DOHH2 (cell line): ENCODE results near the gene MINDY2.

Source experiments
- H3F3A ChIP-seq: fragments of 200-600 bp; sonication (generic), shearing (Covaris generic); 2 replicates; pipeline ENCODE4 v1.6.0; 2016; ENCODE audit warnings: antibody characterized with exemption, mild to moderate bottlenecking; ENCODE audit not compliant: control insufficient read depth, insufficient read depth
- H3K27ac ChIP-seq: fragments of 200-600 bp; sonication (generic); 2 replicates; pipeline ENCODE4 v1.5.1; 2014; ENCODE audit warnings: low read depth, mild to moderate bottlenecking, low read length, moderate library complexity
- H3K27me3 ChIP-seq: fragments of 200-600 bp; sonication (generic); 2 replicates; pipeline ENCODE4 v1.6.1; 2014; ENCODE audit warnings: mild to moderate bottlenecking, low read length, mixed read lengths; ENCODE audit not compliant: control insufficient read depth
- H3K36me3 ChIP-seq: fragments of 200-600 bp; sonication (generic); 2 replicates; pipeline ENCODE4 v1.6.1; 2014; ENCODE audit warnings: mild to moderate bottlenecking, low read length, moderate library complexity, mixed read lengths; ENCODE audit not compliant: control insufficient read depth
- H3K4me1 ChIP-seq: fragments of 200-600 bp; sonication (generic); 2 replicates; pipeline ENCODE4 v1.6.1; 2014; ENCODE audit warnings: mild to moderate bottlenecking, low read length, mixed read lengths; ENCODE audit not compliant: control insufficient read depth
- H3K4me2 ChIP-seq: fragments of 200-600 bp; sonication (generic); 2 replicates; pipeline ENCODE4 v1.6.0; 2014; ENCODE audit warnings: mild to moderate bottlenecking, low read length, moderate library complexity
- H3K4me3 ChIP-seq: fragments of 200-600 bp; sonication (generic); 2 replicates; pipeline ENCODE4 v1.5.1; 2014; ENCODE audit warnings: mild to moderate bottlenecking, low read length, mixed read lengths
- H3K79me2 ChIP-seq: fragments of 200-600 bp; sonication (generic); 2 replicates; pipeline ENCODE4 v1.6.1; 2014; ENCODE audit warnings: mild to moderate bottlenecking, low read length, mixed read lengths; ENCODE audit not compliant: control insufficient read depth
- H3K9me2 ChIP-seq: fragments of 200-600 bp; sonication (generic); replicated peaks from 2 replicates; pipeline ENCODE4 v1.6.1; 2014; ENCODE audit warnings: mild to moderate bottlenecking, low read length, mixed read lengths; ENCODE audit not compliant: control insufficient read depth
- H3K9me3 ChIP-seq: fragments of 200-600 bp; sonication (generic); 2 replicates; pipeline ENCODE4 v1.6.1; 2014; ENCODE audit warnings: antibody characterized with exemption, low read length, mixed read lengths; ENCODE audit not compliant: control insufficient read depth, insufficient read depth
- H4K20me1 ChIP-seq: fragments of 200-600 bp; sonication (generic); 2 replicates; pipeline ENCODE4 v1.6.0; 2014; ENCODE audit warnings: low read depth, mild to moderate bottlenecking, antibody characterized with exemption, low read length, moderate library complexity; ENCODE audit not compliant: control insufficient read depth, insufficient read depth
- EZH2phosphoT487 ChIP-seq: fragments of 200-600 bp; sonication (generic); IDR thresholded peaks from 2 replicates; pipeline ENCODE4 v1.6.1; 2017; ENCODE audit warnings: borderline replicate concordance, mild to moderate bottlenecking, antibody characterized with exemption, low read length, moderate library complexity, mixed read lengths
- TF ChIP-seq, protein P1 (sequence below): fragments of 200-600 bp; sonication (generic); IDR thresholded peaks from one replicate; pipeline ENCODE4 v1.5.1; 2014; ENCODE audit warnings: antibody characterized with exemption, mild to moderate bottlenecking, low read depth, low read length; ENCODE audit not compliant: poor library complexity, severe bottlenecking

The MINDY2 gene, protein sequence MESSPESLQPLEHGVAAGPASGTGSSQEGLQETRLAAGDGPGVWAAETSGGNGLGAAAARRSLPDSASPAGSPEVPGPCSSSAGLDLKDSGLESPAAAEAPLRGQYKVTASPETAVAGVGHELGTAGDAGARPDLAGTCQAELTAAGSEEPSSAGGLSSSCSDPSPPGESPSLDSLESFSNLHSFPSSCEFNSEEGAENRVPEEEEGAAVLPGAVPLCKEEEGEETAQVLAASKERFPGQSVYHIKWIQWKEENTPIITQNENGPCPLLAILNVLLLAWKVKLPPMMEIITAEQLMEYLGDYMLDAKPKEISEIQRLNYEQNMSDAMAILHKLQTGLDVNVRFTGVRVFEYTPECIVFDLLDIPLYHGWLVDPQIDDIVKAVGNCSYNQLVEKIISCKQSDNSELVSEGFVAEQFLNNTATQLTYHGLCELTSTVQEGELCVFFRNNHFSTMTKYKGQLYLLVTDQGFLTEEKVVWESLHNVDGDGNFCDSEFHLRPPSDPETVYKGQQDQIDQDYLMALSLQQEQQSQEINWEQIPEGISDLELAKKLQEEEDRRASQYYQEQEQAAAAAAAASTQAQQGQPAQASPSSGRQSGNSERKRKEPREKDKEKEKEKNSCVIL

DNA sequence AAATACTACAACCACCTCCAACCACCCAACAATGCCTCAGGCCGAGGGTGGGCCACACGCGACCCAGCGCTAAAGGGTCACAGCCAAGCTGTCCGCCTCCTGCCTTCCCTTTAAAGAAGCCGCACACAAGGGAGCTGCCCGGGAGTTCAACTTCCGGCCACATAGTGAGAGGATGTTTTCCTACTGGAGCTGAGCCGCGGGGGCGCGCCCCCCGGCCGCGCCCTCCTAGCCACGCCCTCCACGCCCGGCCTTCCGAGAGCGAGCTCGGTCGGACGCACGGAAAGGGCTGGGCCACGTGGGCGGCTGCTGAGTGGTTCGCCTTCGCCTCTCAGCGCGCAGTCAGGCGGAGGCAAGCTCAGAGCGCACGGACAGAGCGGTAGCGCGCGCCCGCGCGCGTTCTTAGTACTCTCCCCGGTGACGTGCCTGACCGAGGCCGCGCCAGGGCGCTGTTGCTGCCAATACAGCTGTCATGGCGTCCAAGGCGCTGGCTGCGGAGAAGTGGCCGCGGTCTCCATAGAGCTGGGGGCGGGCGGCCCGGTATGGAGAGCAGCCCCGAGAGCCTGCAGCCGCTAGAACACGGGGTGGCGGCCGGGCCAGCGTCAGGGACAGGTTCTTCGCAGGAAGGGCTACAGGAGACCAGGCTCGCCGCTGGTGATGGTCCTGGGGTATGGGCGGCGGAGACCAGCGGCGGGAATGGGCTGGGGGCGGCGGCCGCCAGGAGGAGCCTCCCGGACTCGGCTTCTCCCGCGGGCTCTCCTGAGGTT, at the start of gene MINDY2:
Gene MINDY2, plus strand, starts transcription at position 446 of the 764 bp plus-strand sequence. Its CDS starts 94 bp downstream, at position 540.
- Histone ChIP-seq H3K27ac (peak within 1 kb of the TSS; percentile 51), H3K9me3 (no peaks in the 10 kb centered on the region)
- no peak for TF ChIP-seq EZH2phosphoT487
- TF ChIP-seq, protein P1, sequence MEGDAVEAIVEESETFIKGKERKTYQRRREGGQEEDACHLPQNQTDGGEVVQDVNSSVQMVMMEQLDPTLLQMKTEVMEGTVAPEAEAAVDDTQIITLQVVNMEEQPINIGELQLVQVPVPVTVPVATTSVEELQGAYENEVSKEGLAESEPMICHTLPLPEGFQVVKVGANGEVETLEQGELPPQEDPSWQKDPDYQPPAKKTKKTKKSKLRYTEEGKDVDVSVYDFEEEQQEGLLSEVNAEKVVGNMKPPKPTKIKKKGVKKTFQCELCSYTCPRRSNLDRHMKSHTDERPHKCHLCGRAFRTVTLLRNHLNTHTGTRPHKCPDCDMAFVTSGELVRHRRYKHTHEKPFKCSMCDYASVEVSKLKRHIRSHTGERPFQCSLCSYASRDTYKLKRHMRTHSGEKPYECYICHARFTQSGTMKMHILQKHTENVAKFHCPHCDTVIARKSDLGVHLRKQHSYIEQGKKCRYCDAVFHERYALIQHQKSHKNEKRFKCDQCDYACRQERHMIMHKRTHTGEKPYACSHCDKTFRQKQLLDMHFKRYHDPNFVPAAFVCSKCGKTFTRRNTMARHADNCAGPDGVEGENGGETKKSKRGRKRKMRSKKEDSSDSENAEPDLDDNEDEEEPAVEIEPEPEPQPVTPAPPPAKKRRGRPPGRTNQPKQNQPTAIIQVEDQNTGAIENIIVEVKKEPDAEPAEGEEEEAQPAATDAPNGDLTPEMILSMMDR, result peak; percentile 37

DNA sequence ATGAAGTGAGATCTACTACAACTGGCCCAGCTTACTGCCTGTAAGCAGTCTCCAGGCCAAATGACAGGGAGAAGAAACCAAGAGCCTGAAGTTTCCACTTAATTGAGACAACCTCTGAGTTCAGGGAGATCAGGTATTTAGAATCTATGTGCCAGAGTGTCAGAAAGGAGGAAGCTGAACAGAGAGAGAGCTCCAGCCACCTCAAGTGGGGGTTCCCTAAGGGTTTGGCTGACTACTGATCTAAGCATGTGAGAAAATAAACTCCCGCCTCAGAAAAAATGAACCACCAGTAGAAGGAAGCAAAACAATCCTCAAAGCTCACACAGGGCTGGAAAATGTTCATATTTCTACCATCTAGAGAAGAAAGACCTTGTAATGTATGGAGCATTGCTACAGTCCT, 46.6 kb upstream of the MINDY2 start:
- Histone ChIP-seq H3K4me2 (no peak overlapping the region), H3K9me2 (no peaks in the 10 kb centered on the region), H3K79me2 (peaks cover 86% of the 10 kb centered on the region), H3K9me3 (no peaks in the 10 kb centered on the region), H3K36me3 (no peaks in the 10 kb centered on the region), H3K27me3 (no peaks in the 10 kb centered on the region), H3K27ac (no peak overlapping the region), H3K4me1 (peaks cover 9% of the 10 kb centered on the region), H3K4me3 (no peak overlapping the region), H4K20me1 (peaks cover 3% of the 10 kb centered on the region; the same call in 1 of the 2 replicates), H3F3A (no peaks in the 10 kb centered on the region)
- TF ChIP-seq, protein P1, result no peak
- TF ChIP-seq EZH2phosphoT487, result no peak

More for the DNA sequence above, at the start of gene MINDY2:
- Histone ChIP-seq H3K9me2 (no peaks in the 10 kb centered on the region), H3K4me1 (peaks cover 36% of the 10 kb centered on the region), H3K36me3 (peaks cover 6% of the 10 kb centered on the region), H3K27me3 (no peaks in the 10 kb centered on the region), H3K79me2 (peaks cover 28% of the 10 kb centered on the region), H3F3A (peaks cover 4% of the 10 kb centered on the region; the same call in 1 of the 2 replicates), H3K4me3 (peak within 1 kb of the TSS; percentile 95), H3K4me2 (peak within 1 kb of the TSS; percentile 94), H4K20me1 (no peaks in the 10 kb centered on the region)

DNA sequence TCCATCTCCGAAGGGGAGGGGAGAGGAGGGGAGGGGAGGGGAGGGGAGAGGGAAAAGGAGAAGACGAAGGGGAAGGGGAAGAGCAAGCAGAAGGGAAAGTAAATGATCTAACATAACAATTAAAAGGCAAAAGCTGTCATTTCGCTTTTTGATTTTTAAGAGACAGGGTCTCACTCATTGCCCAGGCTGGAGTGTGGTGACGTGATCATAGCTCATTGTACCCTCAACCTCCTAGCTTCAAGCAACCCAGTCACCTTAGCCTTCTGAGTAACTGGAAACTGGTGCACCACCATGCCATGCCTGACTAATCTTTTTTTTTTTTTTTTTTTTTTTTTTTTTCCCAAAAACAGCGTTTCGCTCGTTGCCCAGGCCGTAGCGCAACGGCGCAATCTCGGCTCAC, 44.2 kb upstream of the MINDY2 start:
- Histone ChIP-seq H3K79me2 (peaks cover 89% of the 10 kb centered on the region), H3F3A (no peaks in the 10 kb centered on the region), H3K4me2 (no peak overlapping the region), H3K9me3 (no peaks in the 10 kb centered on the region), H3K27ac (no peak overlapping the region), H3K9me2 (no peaks in the 10 kb centered on the region), H3K27me3 (no peaks in the 10 kb centered on the region), H3K4me3 (no peak overlapping the region), H3K36me3 (no peaks in the 10 kb centered on the region), H3K4me1 (peaks cover 9% of the 10 kb centered on the region), H4K20me1 (0 out of 2 replicates have a peak, but pooled peaks cover 3% of the 10 kb centered on the region)
- TF ChIP-seq EZH2phosphoT487, result no peak
- TF ChIP-seq, protein P1, result no peak
